Measurements from ENCODE around the gene ROR1.

DNA sequence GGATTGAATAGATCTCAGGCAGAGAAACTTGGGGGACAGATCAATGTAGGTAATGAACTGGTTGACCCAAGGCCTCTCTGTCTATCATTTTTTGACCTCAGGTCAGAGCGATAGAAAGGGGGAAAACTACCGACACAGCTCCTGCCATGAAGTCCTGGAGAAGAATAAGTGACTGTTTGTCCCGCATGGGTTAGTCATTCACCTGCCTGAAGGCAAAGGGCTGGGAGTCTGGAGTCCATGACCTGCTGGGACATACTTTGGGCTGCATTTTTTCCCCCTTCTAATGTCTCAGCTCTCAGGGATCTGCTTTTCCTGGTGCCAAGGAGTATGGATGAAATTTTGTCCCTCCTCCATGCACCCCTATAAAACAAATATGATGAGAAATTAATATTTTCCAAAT, 1.6 kb upstream of the ROR1 start:
- TF ChIP-seq, protein P1, sequence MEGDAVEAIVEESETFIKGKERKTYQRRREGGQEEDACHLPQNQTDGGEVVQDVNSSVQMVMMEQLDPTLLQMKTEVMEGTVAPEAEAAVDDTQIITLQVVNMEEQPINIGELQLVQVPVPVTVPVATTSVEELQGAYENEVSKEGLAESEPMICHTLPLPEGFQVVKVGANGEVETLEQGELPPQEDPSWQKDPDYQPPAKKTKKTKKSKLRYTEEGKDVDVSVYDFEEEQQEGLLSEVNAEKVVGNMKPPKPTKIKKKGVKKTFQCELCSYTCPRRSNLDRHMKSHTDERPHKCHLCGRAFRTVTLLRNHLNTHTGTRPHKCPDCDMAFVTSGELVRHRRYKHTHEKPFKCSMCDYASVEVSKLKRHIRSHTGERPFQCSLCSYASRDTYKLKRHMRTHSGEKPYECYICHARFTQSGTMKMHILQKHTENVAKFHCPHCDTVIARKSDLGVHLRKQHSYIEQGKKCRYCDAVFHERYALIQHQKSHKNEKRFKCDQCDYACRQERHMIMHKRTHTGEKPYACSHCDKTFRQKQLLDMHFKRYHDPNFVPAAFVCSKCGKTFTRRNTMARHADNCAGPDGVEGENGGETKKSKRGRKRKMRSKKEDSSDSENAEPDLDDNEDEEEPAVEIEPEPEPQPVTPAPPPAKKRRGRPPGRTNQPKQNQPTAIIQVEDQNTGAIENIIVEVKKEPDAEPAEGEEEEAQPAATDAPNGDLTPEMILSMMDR (conservative IDR thresholded peaks at IDR 0.05 in 1 of 2, IDR thresholded peaks at IDR 0.05 in 1 of 2; ENCODE audit: low read depth in 1 of 2, low read length in 2 of 2), result no peak
- no peak for TF ChIP-seq EZH2 (IDR thresholded peaks at IDR 0.05; ENCODE audit: low read length, missing control alignments)
